Coronary artery (tissue), 2 donors: Measurements from ENCODE around the gene NHLRC4.
"Not testable (repeated sequence)": the region's sequence is repeated elsewhere in the genome, so short reads cannot be mapped to it uniquely, and the experiment has no call there.

Source experiments
- DNase-seq: peaks from one replicate; pipeline ENCODE4 v3.0.0-alpha.2; 2017; ENCODE audit warnings: low spot score
- H3K27ac ChIP-seq, 2 donors: fragments of 200-600 bp; sonication (generic); one replicate each; pipeline ENCODE4 v1.5.1; 2016 to 2019
- H3K4me3 ChIP-seq: fragments of 200-600 bp; sonication (generic); 2 replicates; pipeline ENCODE4 v1.5.1; 2016; ENCODE audit warnings: mild to moderate bottlenecking, moderate library complexity
- CTCF ChIP-seq: fragments of 200-600 bp; sonication (generic); IDR thresholded peaks from one replicate; pipeline ENCODE4 v1.5.1; 2019; ENCODE audit warnings: antibody characterized with exemption

NHLRC4 gene

GRCh38 chr16:593406-593805 is 26.6 kb downstream of the NHLRC4 start:
- no peak for DNase-seq
- H3K4me3 ChIP-seq: no peak overlapping the region
- no peak for TF ChIP-seq CTCF
- H3K27ac ChIP-seq: no peak overlapping the region

GRCh38 chr16:593807-594206 is 27.0 kb downstream of the NHLRC4 start:
- no peak overlapping the region for H3K4me3 ChIP-seq
- no peak for DNase-seq
- no peak overlapping the region for H3K27ac ChIP-seq
- no peak for TF ChIP-seq CTCF

GRCh38 chr16:595094-595528 is 28.3 kb downstream of the NHLRC4 start:
- Histone ChIP-seq H3K27ac (no peak overlapping the region), H3K4me3 (no peak overlapping the region)
- DNase-seq: no peak
- no peak for TF ChIP-seq CTCF

GRCh38 chr16:595942-596735 is 29.3 kb downstream of the NHLRC4 start:
- TF ChIP-seq CTCF: no peak
- Histone ChIP-seq H3K27ac (no peak overlapping the region), H3K4me3 (no peak overlapping the region)
- DNase-seq: no peak

- TF ChIP-seq CTCF: no peak
- no peak overlapping the region for H3K27ac ChIP-seq
- H3K4me3 ChIP-seq: no peak overlapping the region
- DNase-seq: no peak
Observed at GRCh38 chr16:596736-597060, 29.9 kb downstream of the NHLRC4 start.

GRCh38 chr16:597655-598054 is 30.9 kb downstream of the NHLRC4 start:
- H3K4me3 ChIP-seq: not testable (repeated sequence)

GRCh38 chr16:598823-599739 is 32.3 kb downstream of the NHLRC4 start:
- DNase-seq: no peak
- Histone ChIP-seq H3K4me3 (no peak overlapping the region), H3K27ac (no peak overlapping the region)
- no peak for TF ChIP-seq CTCF

More at GRCh38 chr16:597655-598054, 30.9 kb downstream of the NHLRC4 start:
- not testable (repeated sequence) for DNase-seq, H3K27ac ChIP-seq
